HepG2 (cell line): Measurements from ENCODE around the gene CCSER2. TPM values are rescaled to one million over a fixed set of nuclear protein-coding genes. Genes with fewer than 3 reads are reported as not detected.
"Not testable (repeated sequence)": the region's sequence is repeated elsewhere in the genome, so short reads cannot be mapped to it uniquely, and the experiment has no call there.

ENCODE experiments used
- ATAC-seq: fragments of 200-7000 bp; cut with Tn5 transposase; 3 replicates; pipeline ENCODE4 v1.9.1; 2020; ENCODE audit warnings: mild to moderate bottlenecking, moderate library complexity
- BruUV-seq: library from RNA; stranded (reverse); fragments of 400-500 nt; replicated peaks from 2 replicates; lab custom pipeline; 2021; lab: Mats Ljungman, UMichigan
- CTCF ChIA-PET: fragments of 300-600 bp; formaldehyde crosslinking; extraction: SDS; loops from one replicate; lab custom pipeline; 2021; ENCODE audit warnings: low total read pairs, inconsistent platforms, low intra/inter-chr PET ratio; lab: Yijun Ruan, JAX
- POLR2A ChIA-PET: fragments of 350-600 bp; sonication (Branson Sonifier 250); formaldehyde crosslinking; loops from one replicate; lab custom pipeline; 2020; ENCODE audit warnings: antibody characterized with exemption, inconsistent platforms; lab: Yijun Ruan, JAX
- DNase-seq: peaks from one replicate; pipeline ENCODE4 v3.0.0-alpha.2; 2015; ENCODE audit warnings: low spot score
- FAIRE-seq: peaks from 3 replicates; lab custom pipeline; 2011; peaks lifted over from hg19 to GRCh38; lab: Jason Lieb, UNC
- H2AFZ ChIP-seq: one replicate; pipeline ENCODE4 v1.6.1; 2011; ENCODE audit warnings: low read length, inconsistent platforms
- H3K27ac ChIP-seq: fragments of 300-600 bp; 3 replicates; pipeline ENCODE4 v1.8.0; 2011; ENCODE audit warnings: mixed run types, mild to moderate bottlenecking, mixed read lengths, low read length, inconsistent platforms; ENCODE audit not compliant: insufficient read depth; ENCODE audit errors: extremely low read length
- H3K27me3 ChIP-seq, 2 experiments: fragments of 200-600 bp in 1 of 2; 2 replicates in 1 of 2; 3 replicates in 1 of 2; pipeline versions ENCODE4 v1.6.0 to v1.8.0; 2011; ENCODE audit warnings: low read length in 2 of 2, mild to moderate bottlenecking in 2 of 2, moderate library complexity in 2 of 2, inconsistent platforms in 1 of 2; ENCODE audit not compliant: insufficient read depth in 2 of 2, control insufficient read depth in 1 of 2
- H3K36me3 ChIP-seq, 2 experiments: fragments of 200-600 bp in 1 of 2; replicated peaks in 1 of 2; 2 replicates in 1 of 2; 3 replicates in 1 of 2; pipeline versions ENCODE4 v1.5.1 to v1.8.0; 2011; ENCODE audit warnings: low read length in 2 of 2, inconsistent platforms in 1 of 2; ENCODE audit not compliant: insufficient read depth in 2 of 2, control insufficient read depth in 1 of 2
- H3K4me1 ChIP-seq: 2 replicates; pipeline ENCODE4 v1.5.1; 2012; ENCODE audit warnings: low read length, inconsistent platforms; ENCODE audit not compliant: insufficient read depth
- H3K4me2 ChIP-seq: 2 replicates; pipeline ENCODE4 v1.6.0; 2011; ENCODE audit warnings: low read depth, low read length, inconsistent platforms
- H3K4me3 ChIP-seq, 3 experiments: fragments of 200-600 bp in 1 of 3; sonication (generic), shearing (Covaris generic) in 1 of 3; replicated peaks in 1 of 3; 2 replicates each; pipeline ENCODE4 v1.5.1; 2011 to 2016; ENCODE audit warnings: low read length in 3 of 3, inconsistent platforms in 2 of 3, low read depth in 2 of 3, mild to moderate bottlenecking in 2 of 3, control low read depth in 1 of 3, mixed read lengths in 1 of 3; ENCODE audit not compliant: insufficient read depth in 1 of 3
- H3K79me2 ChIP-seq: one replicate; pipeline ENCODE4 v1.6.1; 2011; ENCODE audit warnings: low read length, inconsistent platforms; ENCODE audit not compliant: insufficient read depth
- H3K9ac ChIP-seq: 2 replicates; pipeline ENCODE4 v1.6.0; 2011; ENCODE audit warnings: mild to moderate bottlenecking, low read depth, low read length, inconsistent platforms; ENCODE audit not compliant: insufficient read depth
- H3K9me3 ChIP-seq: 2 replicates; pipeline ENCODE4 v1.5.1; 2012; ENCODE audit warnings: mild to moderate bottlenecking, low read length
- H4K20me1 ChIP-seq: 2 replicates; pipeline ENCODE4 v1.6.0; 2011; ENCODE audit warnings: inconsistent platforms, mild to moderate bottlenecking, low read length, moderate library complexity; ENCODE audit not compliant: insufficient read depth
- ADNP ChIP-seq: sonication (generic); formaldehyde crosslinking; IDR thresholded peaks from 2 replicates; pipeline ENCODE4 v1.4.0; 2020; ENCODE audit warnings: missing genetic modification reagents
- BCL6 ChIP-seq: IDR thresholded peaks from 2 replicates; pipeline ENCODE4 v1.6.1; 2016; ENCODE audit warnings: missing genetic modification reagents, missing compliant biosample characterization
- ESRRA ChIP-seq: sonication (generic); formaldehyde crosslinking; IDR thresholded peaks from 2 replicates; pipeline ENCODE4 v1.5.1; 2020; ENCODE audit warnings: mild to moderate bottlenecking, low read depth, missing genetic modification reagents
- FOXA1 ChIP-seq, 2 experiments: fragments of 450-650 bp in 1 of 2; sonication (generic) in 1 of 2; formaldehyde crosslinking in 1 of 2; IDR thresholded peaks; 2 replicates each; pipeline versions ENCODE4 v1.4.0 to v1.6.1; 2016 to 2020; ENCODE audit warnings: missing genetic modification reagents in 1 of 2
- GFI1 ChIP-seq: sonication (generic); formaldehyde crosslinking; IDR thresholded peaks from 2 replicates; pipeline ENCODE4 v1.5.0; 2020; ENCODE audit warnings: missing genetic modification reagents, mild to moderate bottlenecking, borderline replicate concordance
- HDAC2 ChIP-seq: sonication (generic); formaldehyde crosslinking; IDR thresholded peaks from 2 replicates; pipeline ENCODE4 v1.4.0; 2020; ENCODE audit warnings: missing genetic modification reagents
- HOXA3 ChIP-seq: sonication (generic); formaldehyde crosslinking; IDR thresholded peaks from 2 replicates; pipeline ENCODE4 v1.5.0; 2020; ENCODE audit warnings: missing genetic modification reagents
- NCOA2 ChIP-seq: sonication (generic); formaldehyde crosslinking; IDR thresholded peaks from 2 replicates; pipeline ENCODE4 v1.8.0; 2022; ENCODE audit warnings: inconsistent platforms
- NR2F2 ChIP-seq: IDR thresholded peaks from 2 replicates; pipeline ENCODE4 v1.6.1; 2012; ENCODE audit warnings: low read depth, inconsistent platforms, borderline replicate concordance
- NR2F6 ChIP-seq, 2 experiments: IDR thresholded peaks; 2 replicates each; pipeline ENCODE4 v1.6.1; 2016; ENCODE audit warnings: antibody characterized with exemption in 1 of 2, mild to moderate bottlenecking in 1 of 2
- PITX1 ChIP-seq: sonication (generic); formaldehyde crosslinking; IDR thresholded peaks from 2 replicates; pipeline ENCODE4 v1.5.1; 2020; ENCODE audit warnings: mild to moderate bottlenecking, missing genetic modification reagents
- RARA ChIP-seq: IDR thresholded peaks from 2 replicates; pipeline ENCODE4 v1.6.1; 2016; ENCODE audit warnings: missing genetic modification reagents, missing compliant biosample characterization
- RXRA ChIP-seq: sonication (generic); formaldehyde crosslinking; IDR thresholded peaks from 2 replicates; pipeline ENCODE4 v1.5.1; 2020; ENCODE audit warnings: missing genetic modification reagents
- SKI ChIP-seq: fragments of 450-650 bp; IDR thresholded peaks from one replicate; pipeline ENCODE4 v1.6.1; 2018; ENCODE audit warnings: mild to moderate bottlenecking; ENCODE audit not compliant: partially characterized antibody
- SOX6 ChIP-seq, 2 experiments: fragments of 450-650 bp in 1 of 2; sonication (generic) in 1 of 2; formaldehyde crosslinking in 1 of 2; IDR thresholded peaks; 2 replicates each; pipeline versions ENCODE4 v1.4.0 to v1.6.1; 2017 to 2020; ENCODE audit warnings: antibody characterized with exemption in 1 of 2, mild to moderate bottlenecking in 1 of 2, missing genetic modification reagents in 1 of 2
- TCF7 ChIP-seq: sonication (generic); IDR thresholded peaks from 2 replicates; pipeline ENCODE4 v1.6.1; 2016; ENCODE audit warnings: antibody characterized with exemption, low read depth
- ZMYM3 ChIP-seq: sonication (generic); formaldehyde crosslinking; IDR thresholded peaks from 2 replicates; pipeline ENCODE4 v1.5.1; 2020; ENCODE audit warnings: mild to moderate bottlenecking, missing genetic modification reagents
- ZMYM4 ChIP-seq: sonication (generic); formaldehyde crosslinking; IDR thresholded peaks from 2 replicates; pipeline ENCODE4 v1.8.1; 2023; ENCODE audit warnings: mild to moderate bottlenecking, missing genetic modification reagents
- ZNF317 ChIP-seq: sonication (generic); formaldehyde crosslinking; IDR thresholded peaks from 2 replicates; pipeline ENCODE4 v1.5.0; 2020; ENCODE audit warnings: mild to moderate bottlenecking, missing genetic modification reagents
- ZNF777 ChIP-seq: sonication (generic); formaldehyde crosslinking; IDR thresholded peaks from 2 replicates; pipeline ENCODE4 v1.4.0; 2020; ENCODE audit warnings: missing genetic modification reagents
- WGBS: methylation state at CpG from one replicate; pipeline ENCODE4 v1.1.6; 2017; ENCODE audit warnings: low lambda C conversion rate; 5-methylcytosine and 5-hydroxymethylcytosine counted together
- in situ Hi-C: cut with HindIII; loops from 2 replicates; pipeline ENCODE4 v1.10.0; 2017; ENCODE audit warnings: low pct_unique_long_range_greater_than_20kb; ENCODE audit not compliant: extremely low pct_ligation_motif_present
- intact Hi-C: fragments of 100-400 bp; cut with micrococcal nuclease; formaldehyde crosslinking; loops from one replicate; pipeline ENCODE4 v1.10.0; 2022; ENCODE audit not compliant: unreplicated experiment
- polyA plus RNA-seq, 8 experiments: library from polyadenylated mRNA; depleted of rRNA in 3 of 8; stranded (reverse) in 7 of 8; unstranded in 1 of 8; fragments of >200 nt; fragmentation: Illumina TruSeq in 4 of 8; extraction: Trizol in 4 of 8; gene quantifications; 2 replicates each; pipeline versions ENCODE4 v1.2.1 to v1.2.3, GENCODE V29; 2011 to 2016; ENCODE audit warnings: low read depth in 4 of 8, missing spikeins in 1 of 8, mixed read lengths in 1 of 8; ENCODE audit not compliant: insufficient read depth in 1 of 8
- total RNA-seq, 5 experiments: library from RNA; depleted of rRNA; stranded (reverse); fragments of >200 nt; fragmentation: Illumina TruSeq; extraction: Trizol; gene quantifications; 2 replicates each; pipeline ENCODE4 v1.2.3, GENCODE V29; 2016; ENCODE audit warnings: low read depth in 1 of 5
- TF ChIP-seq, protein P1 (sequence below): sonication (generic); formaldehyde crosslinking; IDR thresholded peaks from 2 replicates; pipeline ENCODE4 v1.4.0; 2020; ENCODE audit warnings: mild to moderate bottlenecking, missing genetic modification reagents, borderline replicate concordance

The CCSER2 gene
- total and polyA plus RNA-seq, 2 of the 13 experiments (the other 11 are each of a cell fraction or from before 2014, with no cell fraction given), result 13.3 to 17.2 TPM

GRCh38 chr10:84326995-84327394, 1.4 kb upstream of the CCSER2 start:
- peak; percentile 48 for DNase-seq
- TF ChIP-seq SKI (peak; percentile 17), SOX6 (CRISPR knock-in tag; IDR thresholded peaks at IDR 0.05) (peak; percentile 27; the same call in 1 of the 2 replicates), BCL6 (CRISPR knock-in tag) (peak; percentile 31; the same call in 1 of the 2 replicates), ZMYM4 (CRISPR knock-in tag) (0 out of 2 replicates have a peak, but pooled peaks have one; percentile 19), ESRRA (CRISPR knock-in tag) (0 out of 2 replicates have a peak, but pooled peaks have one; percentile 23), NR2F6 (IDR thresholded peaks at IDR 0.05) (peak; percentile 78), NR2F6 (CRISPR knock-in tag; IDR thresholded peaks at IDR 0.05) (peak; percentile 47; the same call in 1 of the 2 replicates), NCOA2 (CRISPR knock-in tag) (peak; percentile 47; the same call in 1 of the 2 replicates), ZMYM3 (CRISPR knock-in tag) (0 out of 2 replicates have a peak, but pooled peaks have one; percentile 19), PITX1 (CRISPR knock-in tag) (peak; percentile 99), ADNP (peak; percentile 41; the same call in 1 of the 2 replicates), NR2F2 (peak; percentile 79), HOXA3 (CRISPR knock-in tag) (peak; percentile 36; the same call in 1 of the 2 replicates), ZNF317 (CRISPR knock-in tag) (0 out of 2 replicates have a peak, but pooled peaks have one; percentile 5), RARA (CRISPR knock-in tag) (peak; percentile 71), FOXA1 (CRISPR knock-in tag; IDR thresholded peaks at IDR 0.05) (peak; percentile 59; the same call in 1 of the 2 replicates), HDAC2 (CRISPR knock-in tag) (peak; percentile 45; the same call in 1 of the 2 replicates), ZNF777 (CRISPR knock-in tag) (0 out of 2 replicates have a peak, but pooled peaks have one; percentile 3), TCF7 (0 out of 2 replicates have a peak, but pooled peaks have one; percentile 42), GFI1 (CRISPR knock-in tag) (0 out of 2 replicates have a peak, but pooled peaks have one; percentile 25), RXRA (CRISPR knock-in tag) (peak; percentile 17; the same call in 1 of the 2 replicates)
- TF ChIP-seq SOX6, FOXA1 (IDR thresholded peaks at IDR 0.05): not testable (repeated sequence)
- TF ChIP-seq, protein P1, sequence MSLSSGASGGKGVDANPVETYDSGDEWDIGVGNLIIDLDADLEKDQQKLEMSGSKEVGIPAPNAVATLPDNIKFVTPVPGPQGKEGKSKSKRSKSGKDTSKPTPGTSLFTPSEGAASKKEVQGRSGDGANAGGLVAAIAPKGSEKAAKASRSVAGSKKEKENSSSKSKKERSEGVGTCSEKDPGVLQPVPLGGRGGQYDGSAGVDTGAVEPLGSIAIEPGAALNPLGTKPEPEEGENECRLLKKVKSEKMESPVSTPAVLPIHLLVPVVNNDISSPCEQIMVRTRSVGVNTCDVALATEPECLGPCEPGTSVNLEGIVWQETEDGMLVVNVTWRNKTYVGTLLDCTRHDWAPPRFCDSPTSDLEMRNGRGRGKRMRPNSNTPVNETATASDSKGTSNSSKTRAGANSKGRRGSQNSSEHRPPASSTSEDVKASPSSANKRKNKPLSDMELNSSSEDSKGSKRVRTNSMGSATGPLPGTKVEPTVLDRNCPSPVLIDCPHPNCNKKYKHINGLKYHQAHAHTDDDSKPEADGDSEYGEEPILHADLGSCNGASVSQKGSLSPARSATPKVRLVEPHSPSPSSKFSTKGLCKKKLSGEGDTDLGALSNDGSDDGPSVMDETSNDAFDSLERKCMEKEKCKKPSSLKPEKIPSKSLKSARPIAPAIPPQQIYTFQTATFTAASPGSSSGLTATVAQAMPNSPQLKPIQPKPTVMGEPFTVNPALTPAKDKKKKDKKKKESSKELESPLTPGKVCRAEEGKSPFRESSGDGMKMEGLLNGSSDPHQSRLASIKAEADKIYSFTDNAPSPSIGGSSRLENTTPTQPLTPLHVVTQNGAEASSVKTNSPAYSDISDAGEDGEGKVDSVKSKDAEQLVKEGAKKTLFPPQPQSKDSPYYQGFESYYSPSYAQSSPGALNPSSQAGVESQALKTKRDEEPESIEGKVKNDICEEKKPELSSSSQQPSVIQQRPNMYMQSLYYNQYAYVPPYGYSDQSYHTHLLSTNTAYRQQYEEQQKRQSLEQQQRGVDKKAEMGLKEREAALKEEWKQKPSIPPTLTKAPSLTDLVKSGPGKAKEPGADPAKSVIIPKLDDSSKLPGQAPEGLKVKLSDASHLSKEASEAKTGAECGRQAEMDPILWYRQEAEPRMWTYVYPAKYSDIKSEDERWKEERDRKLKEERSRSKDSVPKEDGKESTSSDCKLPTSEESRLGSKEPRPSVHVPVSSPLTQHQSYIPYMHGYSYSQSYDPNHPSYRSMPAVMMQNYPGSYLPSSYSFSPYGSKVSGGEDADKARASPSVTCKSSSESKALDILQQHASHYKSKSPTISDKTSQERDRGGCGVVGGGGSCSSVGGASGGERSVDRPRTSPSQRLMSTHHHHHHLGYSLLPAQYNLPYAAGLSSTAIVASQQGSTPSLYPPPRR (CRISPR knock-in tag), result peak; percentile 32; the same call in 1 of the 2 replicates

More at GRCh38 chr10:84326995-84327394, 1.4 kb upstream of the CCSER2 start:
- ATAC-seq, H3K27me3 ChIP-seq, H4K20me1 ChIP-seq, H3K9me3 ChIP-seq, in situ Hi-C loops, CTCF ChIA-PET, FAIRE-seq, H3K36me3 ChIP-seq, BruUV-seq, H2AFZ ChIP-seq, POLR2A ChIA-PET: not testable (repeated sequence)
- Histone ChIP-seq H3K79me2 (peaks cover 30% of the 10 kb centered on the region), H3K9ac (peak overlapping the region; percentile 66; the same call in 1 of the 2 replicates), H3K4me1 (peaks cover 63% of the 10 kb centered on the region), H3K4me2 (peak overlapping the region; percentile 97), H3K27ac (peak overlapping the region; percentile 84), H3K4me3 (peak overlapping the region; percentile 45 to 71 (median 53); a peak in 3 of 6 replicates)
- intact Hi-C loops, result loop anchor here (5.0 kb wide), 2 partner anchors 35 to 55 kb away; no protein-coding TSS in a partner anchor
- 10% methylated on average over 9 of the region's 9 CpGs for WGBS
